ENCODE measurements around the gene TBX4. TPM values are rescaled to one million over a fixed set of nuclear protein-coding genes. Genes with fewer than 3 reads are reported as not detected.

Gene TBX4
- total RNA-seq, 1 experiment from 2014 or later = not detected

DNA sequence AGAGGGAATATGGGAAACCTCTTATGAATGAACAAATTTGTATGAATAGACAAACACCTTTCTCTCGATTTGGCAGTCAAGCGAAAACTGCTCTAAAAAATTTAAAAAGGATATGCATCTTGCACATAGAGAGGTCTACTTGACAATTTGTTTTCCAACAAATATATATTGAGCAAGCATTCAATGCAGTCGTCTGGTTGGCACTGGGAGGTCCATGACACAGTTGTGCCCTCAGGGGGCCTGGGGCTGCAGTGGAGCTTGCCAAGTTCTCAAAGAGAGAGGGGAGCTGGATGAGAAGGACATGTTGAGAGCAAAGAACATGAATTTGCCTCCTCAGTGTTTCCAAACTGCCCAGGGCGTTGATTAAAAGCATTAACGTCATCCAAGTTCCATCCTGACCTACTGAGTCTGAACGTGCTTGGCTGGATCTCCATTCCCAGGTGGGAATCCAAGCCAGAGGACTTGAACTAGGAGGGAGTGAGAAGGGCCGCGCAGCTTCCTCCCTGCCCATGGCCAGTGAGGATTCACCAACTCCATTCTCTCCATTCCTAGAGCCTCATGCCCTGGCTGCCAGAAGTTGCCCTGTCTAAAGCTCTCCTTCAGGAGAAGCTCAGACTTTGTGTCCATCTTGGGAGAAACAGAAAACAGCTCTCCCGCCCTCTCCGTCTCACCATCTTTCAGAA is 28.1 kb upstream of the TBX4 start:
- Histone ChIP-seq H2AFZ (ENCODE audit: low read length) (no peak overlapping the region), H4K20me1 (ENCODE audit: low read length) (no peaks in the 10 kb centered on the region), H3K36me3 (ENCODE audit: low read depth, low read length) (no peaks in the 10 kb centered on the region), H3K27me3 (ENCODE audit: low read length) (no peaks in the 10 kb centered on the region), H3K4me2 (ENCODE audit: low read length) (no peak overlapping the region), H3K4me1 (ENCODE audit: insufficient read depth, low read length) (peaks cover 22% of the 10 kb centered on the region), H3K9ac (ENCODE audit: low read length) (no peak overlapping the region), H3K9me3 (ENCODE audit: low read length) (no peaks in the 10 kb centered on the region), H3K4me3 (ENCODE audit: low read length) (no peak overlapping the region), H3K79me2 (ENCODE audit: low read length) (no peaks in the 10 kb centered on the region), H3K27ac (ENCODE audit: low read length) (no peak overlapping the region), H3K9me2 (replicated peaks; ENCODE audit: low read length) (no peaks in the 10 kb centered on the region), H3F3A (ENCODE audit: low read length, unreplicated experiment) (peaks cover 5% of the 10 kb centered on the region)
- no TSS peak for BruUV-seq (replicated peaks)
- no peak for ATAC-seq
- POLR2A ChIA-PET (ENCODE audit: unreplicated experiment) = no interaction called here
- no peak for TF ChIP-seq EZH2phosphoT487 (IDR thresholded peaks at IDR 0.05; ENCODE audit: borderline replicate concordance, low read length)
- TF ChIP-seq, protein P1, sequence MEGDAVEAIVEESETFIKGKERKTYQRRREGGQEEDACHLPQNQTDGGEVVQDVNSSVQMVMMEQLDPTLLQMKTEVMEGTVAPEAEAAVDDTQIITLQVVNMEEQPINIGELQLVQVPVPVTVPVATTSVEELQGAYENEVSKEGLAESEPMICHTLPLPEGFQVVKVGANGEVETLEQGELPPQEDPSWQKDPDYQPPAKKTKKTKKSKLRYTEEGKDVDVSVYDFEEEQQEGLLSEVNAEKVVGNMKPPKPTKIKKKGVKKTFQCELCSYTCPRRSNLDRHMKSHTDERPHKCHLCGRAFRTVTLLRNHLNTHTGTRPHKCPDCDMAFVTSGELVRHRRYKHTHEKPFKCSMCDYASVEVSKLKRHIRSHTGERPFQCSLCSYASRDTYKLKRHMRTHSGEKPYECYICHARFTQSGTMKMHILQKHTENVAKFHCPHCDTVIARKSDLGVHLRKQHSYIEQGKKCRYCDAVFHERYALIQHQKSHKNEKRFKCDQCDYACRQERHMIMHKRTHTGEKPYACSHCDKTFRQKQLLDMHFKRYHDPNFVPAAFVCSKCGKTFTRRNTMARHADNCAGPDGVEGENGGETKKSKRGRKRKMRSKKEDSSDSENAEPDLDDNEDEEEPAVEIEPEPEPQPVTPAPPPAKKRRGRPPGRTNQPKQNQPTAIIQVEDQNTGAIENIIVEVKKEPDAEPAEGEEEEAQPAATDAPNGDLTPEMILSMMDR (conservative IDR thresholded peaks at IDR 0.05; ENCODE audit: low read depth, low read length) = no peak
- TF ChIP-seq EZH2 (IDR thresholded peaks at IDR 0.05; ENCODE audit: low read length, unreplicated experiment) = no peak
- DNase-seq = no peak
- intact Hi-C loops (cut with micrococcal nuclease) = no loop called here
- CTCF ChIA-PET = no interaction called here

DNA sequence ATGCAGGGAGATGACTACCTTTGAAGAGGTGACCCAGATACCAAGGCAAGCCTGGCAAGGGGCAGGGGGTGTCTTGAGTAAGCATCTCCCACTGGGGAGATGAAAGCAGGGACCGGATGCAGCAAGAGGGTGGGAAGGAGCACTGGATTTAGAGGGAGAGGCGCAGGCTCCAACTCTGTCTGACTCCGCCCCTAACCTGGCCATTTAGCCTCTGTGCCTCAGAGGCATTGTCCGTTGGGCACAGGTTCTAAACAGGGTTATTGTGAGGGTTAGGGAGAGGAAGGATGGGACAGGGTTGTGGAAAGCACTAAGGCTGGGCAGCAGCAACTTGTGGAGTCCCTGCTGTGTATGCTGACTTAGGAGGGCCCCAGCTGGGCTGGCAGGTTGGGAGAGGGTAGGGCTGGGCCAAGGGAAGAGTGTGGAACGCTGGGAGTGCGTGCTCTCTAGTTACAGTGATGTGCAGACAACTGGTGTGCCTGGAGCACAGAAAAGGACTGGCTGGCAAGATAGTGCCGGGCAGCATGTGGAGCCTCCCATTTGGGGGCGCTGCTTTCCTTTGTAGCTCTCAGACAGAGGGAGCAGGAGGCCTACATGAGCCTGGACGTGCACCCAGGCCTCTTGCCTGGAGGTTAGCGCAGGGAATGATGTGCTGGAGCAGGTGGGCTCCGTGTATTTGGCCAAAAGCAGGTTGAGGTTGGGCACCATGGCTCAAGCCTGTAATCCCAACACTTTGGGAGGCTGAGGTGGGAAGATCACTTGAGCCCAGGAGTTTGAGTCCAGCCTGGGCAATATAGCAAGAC is 26.3 kb upstream of the TBX4 start:
- Histone ChIP-seq H3F3A (ENCODE audit: low read length, unreplicated experiment) (peaks cover 5% of the 10 kb centered on the region), H3K9ac (ENCODE audit: low read length) (no peak overlapping the region), H3K9me2 (replicated peaks; ENCODE audit: low read length) (no peaks in the 10 kb centered on the region), H3K27ac (ENCODE audit: low read length) (peak overlapping the region; percentile 61), H2AFZ (ENCODE audit: low read length) (no peak overlapping the region), H3K27me3 (ENCODE audit: low read length) (no peaks in the 10 kb centered on the region), H3K4me1 (ENCODE audit: insufficient read depth, low read length) (peaks cover 22% of the 10 kb centered on the region), H4K20me1 (ENCODE audit: low read length) (no peaks in the 10 kb centered on the region), H3K36me3 (ENCODE audit: low read depth, low read length) (no peaks in the 10 kb centered on the region), H3K9me3 (ENCODE audit: low read length) (no peaks in the 10 kb centered on the region), H3K79me2 (ENCODE audit: low read length) (no peaks in the 10 kb centered on the region), H3K4me2 (ENCODE audit: low read length) (peak overlapping the region; percentile 27; the same call in 1 of the 2 replicates), H3K4me3 (ENCODE audit: low read length) (no peak overlapping the region)
- POLR2A ChIA-PET (ENCODE audit: unreplicated experiment) = no interaction called here
- TF ChIP-seq, protein P1 (conservative IDR thresholded peaks at IDR 0.05; ENCODE audit: low read depth, low read length) = peak; percentile 58
- TF ChIP-seq EZH2phosphoT487 (IDR thresholded peaks at IDR 0.05; ENCODE audit: borderline replicate concordance, low read length) = no peak
- TF ChIP-seq EZH2 (IDR thresholded peaks at IDR 0.05; ENCODE audit: low read length, unreplicated experiment) = no peak
- intact Hi-C loops (cut with micrococcal nuclease) = loop anchor here (2.0 kb wide), 1 partner anchor 125 kb away; no protein-coding TSS in a partner anchor
- no TSS peak for BruUV-seq (replicated peaks)
- ATAC-seq (peak; percentile 37), DNase-seq (peak; percentile 60)
- CTCF ChIA-PET = interaction anchor here (1.4 kb wide), 1 partner anchor 149 kb away, joined by 10 read pairs; no protein-coding TSS in a partner anchor

Measured in PC-3 (cell line).